22Rv1 (cell line): Measurements from ENCODE around the gene SKOR1.

Source experiments
- CTCF ChIP-seq: fragments of 450-650 bp; IDR thresholded peaks from 2 replicates; pipeline ENCODE4 v1.5.1; 2017; ENCODE audit warnings: mild to moderate bottlenecking
- ZFX ChIP-seq: fragments of 450-650 bp; IDR thresholded peaks from 2 replicates; pipeline ENCODE4 v1.6.1; 2017; ENCODE audit warnings: antibody characterized with exemption, borderline replicate concordance

- TF ChIP-seq CTCF (no peak), ZFX (no peak)
Observed at GRCh38 chr15:67788986-67789385, 36.3 kb upstream of the SKOR1 start.
